Tibial nerve (tissue), 4 donors: ENCODE data around the gene PRCP. TPM values are rescaled to one million over a fixed set of nuclear protein-coding genes. Genes with fewer than 3 reads are reported as not detected.

Experiments
- DNase-seq, 2 donors: peaks; one replicate each; pipeline ENCODE4 v3.0.0-alpha.2; 2019; ENCODE audit warnings: low spot score in 2 of 2
- H3K27ac ChIP-seq, 4 donors: fragments of 200-600 bp; sonication (generic) in 3 of 4; one replicate each; pipeline ENCODE4 v1.5.1; 2017 to 2019; ENCODE audit warnings: mild to moderate bottlenecking in 1 of 4
- H3K27me3 ChIP-seq, 2 donors: fragments of 200-600 bp; sonication (generic) in 1 of 2; one replicate each; pipeline versions ENCODE4 v1.5.1 to v1.6.0; 2017 to 2019
- H3K36me3 ChIP-seq, 3 donors: fragments of 200-600 bp; sonication (generic); one replicate each; pipeline ENCODE4 v1.5.1; 2018 to 2019
- H3K4me1 ChIP-seq, 4 donors: fragments of 200-600 bp; sonication (generic) in 3 of 4; one replicate each; pipeline ENCODE4 v1.5.1; 2017 to 2019
- H3K4me3 ChIP-seq, 4 donors: fragments of 200-600 bp; sonication (generic) in 3 of 4; one replicate each; pipeline ENCODE4 v1.5.1; 2017 to 2019; ENCODE audit warnings: mild to moderate bottlenecking in 1 of 4, moderate library complexity in 1 of 4
- H3K9me3 ChIP-seq, 4 donors: fragments of 200-600 bp; sonication (generic) in 3 of 4; one replicate each; pipeline ENCODE4 v1.5.1; 2017 to 2019
- CTCF ChIP-seq, 5 experiments: fragments of 200-600 bp in 3 of 5; fragments of 450-650 bp in 2 of 5; sonication (generic) in 3 of 5; IDR thresholded peaks; one replicate each; pipeline ENCODE4 v1.5.1; 2016 to 2019; ENCODE audit warnings: antibody characterized with exemption in 5 of 5, mild to moderate bottlenecking in 3 of 5, moderate library complexity in 2 of 5
- EP300 ChIP-seq, 2 donors: sonication (generic); formaldehyde crosslinking; IDR thresholded peaks; one replicate each; pipeline ENCODE4 v1.6.1; 2017; ENCODE audit warnings: antibody characterized with exemption in 2 of 2, mild to moderate bottlenecking in 1 of 2
- POLR2A ChIP-seq, 2 donors: fragments of 450-650 bp; IDR thresholded peaks; one replicate each; pipeline ENCODE4 v1.6.1; 2017; ENCODE audit warnings: antibody characterized with exemption in 2 of 2, mild to moderate bottlenecking in 2 of 2, moderate library complexity in 2 of 2
- WGBS, 2 donors: methylation state at CpG; one replicate each; pipeline ENCODE4 v1.1.5; 2018; 5-methylcytosine and 5-hydroxymethylcytosine counted together
- total RNA-seq, 4 donors: library from RNA; depleted of rRNA; stranded (reverse); fragments of >200 nt; gene quantifications; one replicate each; pipeline ENCODE4 v1.1.0, GENCODE V29; 2016

PRCP gene
- total RNA-seq, 4 donors from 2014 or later, result 39.6 to 58.6 (median 45.8) TPM

DNA sequence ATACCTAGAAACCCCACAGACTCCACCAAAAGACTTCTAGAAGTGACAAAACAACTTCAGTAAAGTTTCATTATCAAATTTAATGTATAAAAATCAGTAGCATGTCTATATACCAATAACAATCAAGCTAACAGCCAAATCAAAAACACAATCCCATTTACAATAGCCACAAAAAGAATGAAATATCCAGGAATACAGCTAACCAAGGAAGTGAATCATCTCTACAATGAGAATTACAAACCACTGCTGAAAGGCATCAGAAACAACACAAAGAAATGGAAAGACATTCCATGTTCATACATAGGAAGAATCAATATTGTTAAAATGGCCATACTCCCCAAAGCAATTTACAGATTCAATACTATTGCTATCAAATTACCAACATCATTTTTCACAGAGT is 46.0 kb downstream of the PRCP start:
- Histone ChIP-seq H3K27me3 (no peaks in the 10 kb centered on the region), H3K27ac (no peak overlapping the region), H3K36me3 (peaks cover 0 to 6% (median 0%) of the 10 kb centered on the region in 3 donors), H3K4me3 (no peak overlapping the region), H3K4me1 (peaks cover 0 to 18% (median 0%) of the 10 kb centered on the region in 4 donors), H3K9me3 (no peaks in the 10 kb centered on the region)
- DNase-seq, result no peak
- TF ChIP-seq CTCF (IDR thresholded peaks at IDR 0.05) (no peak), EP300 (IDR thresholded peaks at IDR 0.05) (no peak), POLR2A (IDR thresholded peaks at IDR 0.05) (no peak)

- DNase-seq, result no peak
- H3K4me3 ChIP-seq, result no peak overlapping the region
- TF ChIP-seq POLR2A (IDR thresholded peaks at IDR 0.05), result no peak
- no peak for TF ChIP-seq CTCF (IDR thresholded peaks at IDR 0.05)
- no peak for TF ChIP-seq EP300 (IDR thresholded peaks at IDR 0.05)
- H3K36me3 ChIP-seq, result peaks cover 0 to 18% (median 0%) of the 10 kb centered on the region in 3 donors
- H3K27ac ChIP-seq, result no peak overlapping the region
- no peaks in the 10 kb centered on the region for H3K27me3 ChIP-seq
- peaks cover 0 to 6% (median 0%) of the 10 kb centered on the region in 4 donors for H3K4me1 ChIP-seq
- H3K9me3 ChIP-seq, result no peaks in the 10 kb centered on the region
Observed at GRCh38 chr11:82848829-82849228, 51.4 kb downstream of the PRCP start.

- H3K9me3 ChIP-seq, result no peaks in the 10 kb centered on the region
- no peak for TF ChIP-seq CTCF (IDR thresholded peaks at IDR 0.05)
- TF ChIP-seq POLR2A (IDR thresholded peaks at IDR 0.05), result no peak
- no peak for TF ChIP-seq EP300 (IDR thresholded peaks at IDR 0.05)
- H3K27ac ChIP-seq, result peak overlapping the region in 2 of 4 donors; percentile 65 to 73
- whole genome bisulfite sequencing, 2 donors, result 49 to 53% methylated on average over 7 of the region's 7 CpGs
- no peak for DNase-seq
- no peaks in the 10 kb centered on the region for H3K27me3 ChIP-seq
- peaks cover 0 to 22% (median 0%) of the 10 kb centered on the region in 3 donors for H3K36me3 ChIP-seq
- no peak overlapping the region for H3K4me3 ChIP-seq
- peaks cover 0 to 10% (median 0%) of the 10 kb centered on the region in 4 donors for H3K4me1 ChIP-seq
Observed at GRCh38 chr11:82845356-82846353, 54.6 kb downstream of the PRCP start.

- H3K4me1 ChIP-seq, result peaks cover 0 to 10% (median 0%) of the 10 kb centered on the region in 4 donors
- no peaks in the 10 kb centered on the region for H3K27me3 ChIP-seq
- no peak overlapping the region for H3K4me3 ChIP-seq
- H3K36me3 ChIP-seq, result peaks cover 0 to 11% (median 0%) of the 10 kb centered on the region in 3 donors
- peak overlapping the region in 2 of 4 donors; percentile 59 to 74 for H3K27ac ChIP-seq
- DNase-seq, result no peak
- TF ChIP-seq EP300 (IDR thresholded peaks at IDR 0.05) (no peak), POLR2A (IDR thresholded peaks at IDR 0.05) (no peak), CTCF (IDR thresholded peaks at IDR 0.05) (no peak)
- WGBS, 2 donors, result 75 to 82% methylated on average over 6 of the region's 6 CpGs
- H3K9me3 ChIP-seq, result no peaks in the 10 kb centered on the region
Observed at GRCh38 chr11:82843057-82843795, 57.0 kb downstream of the PRCP start.
